T-helper 9 cell (primary cell): ENCODE data around the gene FASTK.
A peak's percentile ranks its signal among the peaks of the same experiment; 100 is the strongest.

Experiments
- DNase-seq: peaks from one replicate; pipeline ENCODE4 v3.0.0-alpha.2; 2020
- total RNA-seq, 2 donors: gene quantifications; one replicate each; lab custom pipeline; 2026; lab: John Stamatoyannopoulos, UW

The FASTK gene, protein sequence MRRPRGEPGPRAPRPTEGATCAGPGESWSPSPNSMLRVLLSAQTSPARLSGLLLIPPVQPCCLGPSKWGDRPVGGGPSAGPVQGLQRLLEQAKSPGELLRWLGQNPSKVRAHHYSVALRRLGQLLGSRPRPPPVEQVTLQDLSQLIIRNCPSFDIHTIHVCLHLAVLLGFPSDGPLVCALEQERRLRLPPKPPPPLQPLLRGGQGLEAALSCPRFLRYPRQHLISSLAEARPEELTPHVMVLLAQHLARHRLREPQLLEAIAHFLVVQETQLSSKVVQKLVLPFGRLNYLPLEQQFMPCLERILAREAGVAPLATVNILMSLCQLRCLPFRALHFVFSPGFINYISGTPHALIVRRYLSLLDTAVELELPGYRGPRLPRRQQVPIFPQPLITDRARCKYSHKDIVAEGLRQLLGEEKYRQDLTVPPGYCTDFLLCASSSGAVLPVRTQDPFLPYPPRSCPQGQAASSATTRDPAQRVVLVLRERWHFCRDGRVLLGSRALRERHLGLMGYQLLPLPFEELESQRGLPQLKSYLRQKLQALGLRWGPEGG
- 54.8 to 88.7 reads per million in 2 donors for total RNA-seq

DNA sequence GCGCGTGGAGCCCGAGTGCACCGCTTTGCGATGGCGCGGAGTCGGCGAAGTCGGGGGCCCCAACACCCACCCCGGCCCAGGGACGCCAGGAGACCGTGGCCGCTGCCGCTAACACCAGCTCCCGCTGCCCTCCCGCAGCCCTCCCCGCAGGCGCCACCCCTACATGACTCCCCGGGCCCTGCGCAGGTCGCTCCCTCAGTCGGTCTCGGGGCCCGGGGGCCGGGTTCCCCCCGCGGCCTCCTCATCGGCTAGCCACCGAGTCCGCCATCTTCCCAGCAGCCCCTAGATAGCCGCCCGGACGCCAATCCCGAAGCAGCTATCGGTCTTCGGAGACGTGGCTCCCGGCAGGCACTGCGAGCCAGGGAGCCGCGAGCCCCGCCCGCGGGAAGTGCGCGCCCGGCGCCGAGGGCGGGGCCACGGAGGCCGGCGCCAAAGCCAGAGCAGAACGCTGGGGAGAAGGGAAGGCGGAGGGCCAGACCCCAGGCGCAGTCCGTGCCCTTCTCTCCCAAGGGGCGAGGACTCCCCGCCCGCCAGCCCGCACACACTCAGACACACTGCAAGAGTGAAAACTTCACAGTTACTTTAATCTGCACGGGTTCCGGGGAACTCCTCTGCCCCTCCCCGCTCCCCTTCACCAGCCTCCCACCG lies at the start of gene FASTK:
FASTK (minus strand) TSS at position 288 of the 648 bp plus-strand sequence; CDS start at position 245, 43 bp downstream.
- peak; percentile 82 for DNase-seq

GRCh38 chr7:151129960-151130591 lies 49.5 kb upstream of the FASTK start:
- DNase-seq, result no peak

GRCh38 chr7:151129117-151129959 lies 48.7 kb upstream of the FASTK start:
- DNase-seq, result no peak

DNA sequence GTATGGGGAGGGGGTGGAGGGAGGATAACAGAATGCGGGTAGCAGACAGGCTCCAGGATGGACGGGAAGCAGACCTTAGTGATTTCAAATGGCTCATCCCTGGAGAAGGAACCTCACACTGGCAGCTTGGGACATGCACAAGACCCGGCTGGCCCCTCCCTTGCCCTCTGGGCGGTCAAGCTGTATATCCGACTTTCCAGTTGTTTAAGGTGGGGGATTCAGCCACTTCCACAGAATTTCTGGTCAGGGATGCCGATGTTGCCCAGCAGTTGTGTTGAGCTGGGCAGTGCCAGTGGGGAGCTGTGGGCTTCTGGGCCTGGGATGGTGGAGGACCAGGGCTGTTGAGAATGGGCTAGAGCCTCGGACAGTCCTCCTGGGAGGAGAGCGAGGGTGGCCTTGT lies 48.1 kb upstream of the FASTK start:
- DNase-seq, result no peak

DNA sequence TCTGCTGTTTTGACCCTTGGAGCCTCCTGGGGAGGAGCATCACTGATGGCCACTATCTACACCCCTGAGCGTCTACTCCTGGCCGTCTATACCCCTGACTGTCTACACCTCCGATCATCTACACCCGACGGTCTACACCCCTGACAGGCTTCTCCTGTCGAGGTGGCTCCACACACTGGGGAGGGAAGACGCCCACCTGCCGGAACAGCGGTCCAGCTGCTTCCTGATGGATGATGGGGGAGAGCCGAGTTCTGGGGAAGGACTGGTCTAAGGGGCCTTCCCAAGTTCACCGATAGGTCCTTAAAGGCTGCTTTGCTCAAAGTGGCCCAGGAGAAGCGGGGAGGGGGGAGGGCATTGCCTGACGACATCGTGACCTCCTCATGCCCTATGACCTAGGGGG lies 47.5 kb upstream of the FASTK start:
- no peak for DNase-seq

DNA sequence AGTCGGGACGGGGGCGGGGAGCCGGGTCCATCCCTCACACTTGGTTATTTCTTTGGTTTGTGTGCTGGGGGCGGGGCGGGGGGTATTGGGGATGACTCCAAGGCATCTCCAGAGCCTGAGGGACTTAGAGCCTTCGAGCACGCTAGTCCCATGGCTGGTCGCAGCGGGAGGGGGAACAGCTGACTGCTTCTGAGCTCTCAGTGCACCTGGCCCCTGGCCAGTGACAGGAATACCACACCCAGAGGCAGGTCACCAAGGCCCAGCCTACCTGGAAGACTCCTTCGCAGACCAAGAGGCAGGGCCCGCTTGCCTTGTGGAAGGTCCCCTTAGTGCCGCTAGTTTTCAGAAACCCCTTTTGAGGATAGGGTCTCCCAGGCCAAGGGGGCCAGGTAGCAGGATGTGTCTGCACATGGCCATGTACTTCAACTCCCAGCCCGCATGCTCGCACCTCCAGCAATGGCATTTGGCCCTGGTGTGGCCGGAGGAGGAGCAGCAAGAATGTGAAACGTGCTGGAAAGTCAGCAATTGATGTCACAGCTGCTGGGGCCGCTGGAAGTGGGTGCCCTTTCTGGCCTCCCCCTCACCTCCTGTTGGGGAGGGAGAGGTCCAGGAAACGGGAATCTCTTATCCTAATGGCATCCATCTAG lies 46.0 kb upstream of the FASTK start:
- no peak for DNase-seq

DNA sequence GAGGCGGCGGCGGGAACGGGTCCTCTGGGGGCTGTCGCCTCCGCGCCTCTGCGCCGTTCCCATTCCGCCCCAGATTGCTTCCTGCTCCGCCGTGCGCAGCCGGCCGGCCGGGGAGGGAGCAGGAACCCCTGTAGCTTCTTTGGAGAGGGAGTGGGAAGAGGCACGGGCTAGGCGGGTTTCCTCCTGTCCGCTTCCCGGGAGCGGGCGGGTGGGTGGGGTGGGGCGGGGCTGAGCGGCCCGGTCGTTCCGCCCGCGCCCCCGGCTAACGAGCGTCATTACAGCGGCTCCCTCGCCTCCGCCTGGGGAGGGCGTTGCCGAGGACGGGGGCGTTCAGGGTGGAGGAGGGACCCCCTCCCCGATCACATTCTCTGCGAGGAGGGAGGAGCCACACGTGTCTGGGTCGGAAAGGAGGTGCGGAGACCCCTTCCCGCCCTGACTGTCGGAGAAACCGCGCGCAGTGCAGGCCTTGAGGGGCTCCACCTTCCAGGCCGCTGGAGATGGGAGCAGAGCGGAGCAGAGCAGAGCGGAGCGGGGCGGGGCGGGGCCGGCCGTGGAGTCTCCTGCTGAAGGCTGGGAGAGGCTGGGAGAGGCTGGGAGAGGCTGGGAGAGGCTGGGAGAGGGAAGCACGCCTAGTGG lies 45.4 kb upstream of the FASTK start:
- no peak for DNase-seq

- no peak for DNase-seq
Measured at GRCh38 chr7:151125470-151125845, 44.8 kb upstream of the FASTK start.

DNA sequence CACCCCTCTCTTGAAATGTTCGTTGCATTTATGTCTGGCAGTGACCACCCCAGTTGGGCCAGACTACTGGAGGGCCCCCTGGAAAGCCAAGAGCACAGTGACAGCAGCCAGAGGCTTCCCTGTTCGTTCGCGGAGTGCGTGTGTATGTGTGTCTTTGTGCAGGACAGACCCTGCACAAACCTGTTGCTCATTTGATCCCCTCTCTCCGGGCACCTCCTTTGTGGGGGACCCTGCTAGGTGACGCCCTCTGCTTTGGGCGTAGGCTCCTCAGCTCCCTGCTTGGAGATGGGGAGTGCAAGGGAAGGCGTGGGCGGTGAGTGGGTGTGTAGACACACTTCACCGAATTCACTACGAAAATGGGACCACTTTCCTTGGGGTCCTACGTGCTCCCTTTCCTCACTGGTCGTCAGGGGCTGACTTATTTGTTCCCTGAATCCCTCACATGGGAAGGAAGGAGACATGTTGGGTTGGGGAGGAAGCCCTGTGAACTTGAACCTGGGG lies 44.3 kb upstream of the FASTK start:
- no peak for DNase-seq

GRCh38 chr7:151124481-151124880 lies 43.9 kb upstream of the FASTK start:
- DNase-seq, result no peak

DNA sequence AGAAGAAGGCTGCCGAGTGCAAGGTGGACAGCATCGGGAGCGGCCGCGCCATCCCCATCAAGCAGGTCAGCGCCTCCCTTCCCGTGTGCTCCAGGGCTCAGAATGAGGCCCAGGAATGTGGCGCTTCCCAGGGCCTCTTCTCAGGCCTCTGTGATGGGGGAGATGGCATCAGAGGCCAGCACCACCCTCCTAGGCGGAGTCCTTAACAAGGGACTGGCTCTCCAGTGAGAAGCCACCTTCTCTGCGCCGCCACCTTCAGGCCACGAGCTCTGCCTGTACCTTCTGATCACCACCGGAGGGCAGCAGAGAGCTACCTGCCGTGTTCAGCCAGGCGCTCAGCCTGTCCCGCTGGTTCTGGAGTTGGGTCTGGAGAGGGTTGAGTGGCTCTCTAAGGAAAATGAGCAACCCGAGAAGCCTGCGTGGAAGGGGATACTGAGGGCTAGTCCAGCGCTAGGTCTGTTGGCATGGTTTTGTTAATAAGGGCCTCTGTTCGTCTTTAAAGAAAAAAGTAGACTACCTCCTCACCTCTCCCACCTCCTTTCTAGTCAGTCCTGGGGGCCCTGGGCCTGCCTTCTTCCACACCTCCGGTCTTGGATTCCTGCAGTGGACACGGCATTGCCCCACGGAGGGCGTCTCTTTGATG lies 43.3 kb upstream of the FASTK start:
- DNase-seq, result peak; percentile 88

DNA sequence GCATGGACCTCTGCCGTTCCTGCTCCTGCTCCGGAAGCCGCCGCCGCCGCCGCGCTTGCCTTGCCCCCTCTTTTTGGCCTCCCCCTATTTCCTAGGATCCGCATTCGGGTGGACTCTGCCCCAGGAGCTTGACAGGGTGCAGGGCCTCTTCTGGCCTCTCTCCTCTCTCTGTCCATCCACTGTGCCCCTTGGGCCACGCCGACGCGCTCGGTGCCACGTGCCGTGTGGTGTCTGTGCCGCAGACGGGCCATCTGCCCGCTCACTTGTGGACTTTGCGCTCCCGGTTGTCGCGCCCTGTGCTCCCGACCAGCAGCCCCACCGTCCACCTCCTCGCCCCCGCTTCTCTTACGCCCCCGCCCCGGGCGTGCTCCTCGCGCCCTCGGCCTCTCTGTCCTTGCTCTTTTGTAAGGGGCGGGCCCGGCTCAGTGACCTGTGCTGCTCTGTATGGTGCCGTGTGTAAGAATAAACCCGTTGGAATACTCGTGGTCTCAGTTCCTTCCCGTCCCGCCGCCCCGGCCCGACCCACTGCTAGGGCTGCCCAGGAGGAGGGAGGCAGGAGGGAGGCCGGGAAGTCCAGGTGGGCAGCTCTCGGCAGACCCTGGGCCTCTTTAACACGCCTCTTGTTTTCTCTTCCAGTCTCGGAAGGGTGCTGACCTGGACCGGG lies 42.7 kb upstream of the FASTK start:
- no peak for DNase-seq

GRCh38 chr7:151122796-151123157 lies 42.2 kb upstream of the FASTK start:
- no peak for DNase-seq

GRCh38 chr7:151122276-151122675 lies 41.7 kb upstream of the FASTK start:
- DNase-seq, result no peak

GRCh38 chr7:151121380-151122170 lies 41.0 kb upstream of the FASTK start:
- no peak for DNase-seq

DNA sequence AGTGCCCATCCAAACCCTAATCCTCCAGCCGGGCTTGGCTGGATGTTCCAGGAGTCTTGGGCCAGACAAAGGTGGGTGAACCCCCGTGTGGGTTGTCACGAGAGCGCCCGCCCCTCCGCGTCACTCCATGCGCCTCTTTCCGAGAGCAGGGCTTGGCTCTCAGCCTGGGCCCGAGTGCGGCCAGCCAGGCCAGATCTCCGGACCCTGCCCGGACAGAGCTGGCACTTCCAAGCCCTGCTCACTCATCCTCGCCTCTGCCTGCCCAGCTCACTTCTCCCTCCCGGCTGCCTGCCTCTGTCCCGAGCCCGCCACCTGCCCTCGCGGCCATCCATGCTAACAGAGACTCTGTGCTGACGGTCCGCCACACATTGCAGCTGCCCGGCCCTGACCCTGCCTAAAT lies 40.3 kb upstream of the FASTK start:
- DNase-seq, result no peak

- DNase-seq, result no peak
Measured at GRCh38 chr7:151119902-151120301, 39.3 kb upstream of the FASTK start.

DNA sequence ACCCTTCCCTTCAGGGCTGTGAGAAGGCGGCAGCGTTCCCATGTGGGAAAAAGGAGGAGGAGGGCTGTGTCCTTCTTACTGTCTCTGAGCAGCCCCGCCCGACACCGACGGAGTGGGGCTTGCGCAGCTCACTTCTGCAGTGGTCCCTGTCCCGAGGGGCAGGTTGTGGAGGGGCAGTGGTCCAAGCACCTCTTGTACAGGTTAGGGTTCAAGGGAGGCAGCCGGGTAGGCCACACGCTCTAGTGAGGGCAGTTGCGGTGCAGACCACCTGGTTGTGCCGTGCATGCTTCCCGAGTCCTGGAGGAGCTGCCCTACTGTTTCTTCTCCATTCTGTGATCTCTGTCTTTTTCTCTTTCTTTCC lies 38.4 kb upstream of the FASTK start:
- DNase-seq, result no peak
